ENCODE measurements around the gene ACTR1A.
A peak's percentile ranks its signal among the peaks of the same experiment; 100 is the strongest.

Gene ACTR1A

DNA sequence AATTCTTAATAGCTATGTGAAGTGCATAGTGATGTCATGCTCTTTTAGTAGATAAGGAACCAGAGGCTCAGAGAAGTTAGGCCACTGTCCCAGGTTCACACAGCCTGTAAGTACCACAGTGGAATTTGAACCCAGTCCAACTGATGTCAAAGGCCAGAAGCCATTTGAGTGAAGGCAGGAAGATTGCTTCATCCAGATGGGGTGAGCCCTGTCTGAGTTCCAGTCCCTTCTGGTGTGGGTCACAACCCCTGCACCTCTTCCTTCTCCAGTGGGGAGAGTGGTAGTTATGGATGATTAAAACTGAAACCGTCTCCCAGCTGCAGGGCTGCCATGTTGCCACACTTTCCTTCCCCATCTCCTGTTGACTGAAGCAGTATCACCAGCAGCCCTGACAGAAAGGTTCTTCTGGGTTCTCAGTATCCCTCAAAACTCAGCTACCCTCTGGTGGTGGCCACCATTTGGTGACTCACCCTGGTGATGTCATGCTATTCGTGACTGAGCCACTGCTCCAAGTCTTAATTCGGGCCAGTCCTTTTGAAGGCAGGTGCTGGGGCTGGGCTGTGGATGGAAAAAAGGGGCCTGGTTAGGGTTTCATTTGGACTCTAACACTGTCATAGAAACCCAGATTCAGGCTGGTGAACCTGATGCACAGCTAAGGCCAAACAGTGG, 49.7 kb downstream of the ACTR1A start:
- no peak for DNase-seq

DNA sequence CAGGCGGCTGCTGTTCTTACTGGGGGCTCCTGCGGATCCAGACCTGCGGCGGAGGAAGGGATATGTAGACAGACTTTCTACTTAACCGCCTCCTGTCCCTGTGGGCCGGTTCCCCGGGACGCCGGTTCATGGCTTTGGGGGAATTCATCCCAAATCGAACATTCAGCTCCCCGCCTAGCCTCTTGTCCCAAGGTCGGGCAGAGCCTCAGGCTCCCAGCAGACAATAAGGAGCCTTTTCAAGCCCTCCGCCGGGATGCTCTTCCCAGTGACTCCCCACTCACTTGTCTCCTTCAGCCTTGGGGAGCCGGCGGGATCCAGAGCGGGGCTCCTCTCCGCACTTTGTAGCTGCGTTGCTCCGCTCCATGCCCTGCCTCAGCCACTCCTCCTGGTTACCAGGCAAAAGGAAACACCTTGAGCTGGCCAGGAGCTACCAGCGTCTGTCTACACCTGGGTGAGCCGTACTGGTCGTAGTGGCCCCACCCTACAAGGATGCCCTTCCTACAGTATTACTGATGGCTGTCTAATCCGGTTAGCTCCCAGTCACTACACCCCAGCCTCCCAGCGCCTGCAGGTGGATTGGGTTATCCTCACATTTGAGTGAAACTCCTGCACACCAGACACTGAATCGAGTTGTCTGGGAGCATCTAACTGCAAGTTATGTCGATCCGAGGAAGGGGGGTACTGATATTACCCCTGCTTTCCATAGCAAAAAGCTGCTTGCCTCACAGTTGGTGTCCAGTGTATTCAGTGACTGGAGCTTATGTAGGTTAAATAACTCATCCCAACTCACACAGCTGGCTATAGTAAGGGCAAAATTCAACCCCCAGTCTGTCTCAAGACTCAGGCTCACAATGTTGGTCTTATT, 51.2 kb downstream of the ACTR1A start, which contains the start of gene C10orf95:
TSS of gene C10orf95 (minus strand) at position 439 of the 865 bp plus-strand sequence. CDS start 450 bp downstream, outside the sequence.
- DNase-seq = peak; percentile 8 to 45 (median 33)

DNA sequence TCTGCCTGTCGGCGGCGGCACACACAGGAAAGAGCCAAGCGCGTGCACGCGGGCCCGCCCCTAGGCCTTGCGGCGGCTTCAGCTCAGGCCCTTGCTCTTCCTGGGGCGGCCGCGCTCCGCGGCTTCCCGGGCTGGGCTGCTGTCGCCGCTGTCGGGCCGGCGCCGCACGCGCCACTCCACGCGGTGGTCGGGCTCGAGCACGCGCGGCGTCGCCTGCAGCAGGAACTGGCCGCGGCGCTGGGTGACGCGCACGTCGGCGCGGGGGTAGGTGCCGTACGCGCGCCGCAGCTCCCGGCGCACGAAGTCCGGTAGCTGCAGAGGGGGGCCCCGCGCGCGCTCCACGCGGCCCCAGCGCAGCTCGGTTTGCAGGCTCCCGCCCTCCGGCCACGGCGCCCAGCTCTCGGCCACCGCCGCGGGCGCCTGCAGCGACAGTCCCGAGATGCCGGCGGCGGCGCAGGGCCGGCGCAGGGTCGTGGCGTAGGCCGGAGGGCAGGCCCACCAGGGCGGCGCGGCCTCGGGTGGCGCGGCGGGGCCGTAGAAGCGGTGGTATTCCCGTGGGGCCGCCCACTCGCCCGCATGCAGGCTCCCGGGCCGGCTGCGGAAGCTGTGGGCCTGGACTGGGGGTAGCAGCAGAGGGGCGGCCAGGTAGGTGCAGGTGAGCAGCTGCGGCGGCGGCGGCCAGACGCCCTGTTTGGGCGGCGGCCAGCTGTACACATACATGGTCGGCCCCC, 52.0 kb downstream of the ACTR1A start:
- peak; percentile 81 to 88 (median 87) for DNase-seq

DNA sequence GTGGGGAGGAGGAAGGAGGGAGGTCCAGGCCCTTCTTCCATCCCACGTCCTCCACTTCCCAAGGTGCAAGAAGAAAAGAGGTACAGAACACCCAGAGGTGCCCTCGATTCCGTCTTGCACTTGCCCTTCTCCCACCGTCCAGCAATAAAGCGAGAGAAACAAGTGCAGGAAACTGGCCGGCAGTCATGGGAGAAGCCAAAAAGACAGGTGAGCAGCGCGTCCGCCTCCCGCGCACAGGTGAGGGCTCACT, 52.5 kb downstream of the ACTR1A start:
- no peak for DNase-seq

DNA sequence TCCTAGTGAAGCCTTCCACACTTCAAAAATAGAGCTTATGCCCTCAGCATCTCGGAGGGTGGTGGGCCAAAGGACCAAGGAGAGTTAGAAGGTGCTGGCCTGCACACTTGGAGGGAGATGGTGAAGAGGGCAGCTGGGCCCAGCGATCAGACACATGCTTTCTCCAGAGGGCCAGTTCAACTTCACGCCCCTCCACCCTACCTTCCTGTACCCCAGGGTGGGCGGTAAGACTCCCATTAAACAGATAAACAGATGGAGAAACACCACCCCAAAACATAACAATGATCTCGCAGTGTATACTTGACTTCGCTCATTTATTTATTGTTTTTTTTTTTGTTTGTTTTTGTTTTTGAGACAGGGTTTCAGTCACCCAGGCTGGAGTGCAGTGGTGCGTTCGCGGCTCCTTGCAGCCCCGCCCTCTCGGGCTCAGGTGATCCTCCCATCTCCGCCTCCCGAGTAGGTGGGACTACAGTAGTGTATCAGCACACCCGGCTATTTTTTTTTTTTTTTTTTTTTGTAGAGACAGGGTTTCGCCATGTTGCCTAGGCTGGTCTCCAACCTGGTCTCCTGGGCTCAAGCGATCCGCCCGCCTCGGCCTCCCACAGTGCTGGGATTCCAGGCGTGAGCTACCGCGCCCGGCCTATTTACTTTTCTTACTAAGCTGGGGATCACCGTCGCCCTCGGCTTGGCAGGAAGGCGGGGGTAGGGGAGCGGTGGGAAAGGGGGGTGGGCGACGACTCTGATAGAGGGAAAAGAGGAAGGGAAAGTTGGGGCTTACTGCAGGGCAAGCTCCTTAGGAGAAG, 53.0 kb downstream of the ACTR1A start:
- DNase-seq = peak; percentile 68 to 83 (median 79)

DNA sequence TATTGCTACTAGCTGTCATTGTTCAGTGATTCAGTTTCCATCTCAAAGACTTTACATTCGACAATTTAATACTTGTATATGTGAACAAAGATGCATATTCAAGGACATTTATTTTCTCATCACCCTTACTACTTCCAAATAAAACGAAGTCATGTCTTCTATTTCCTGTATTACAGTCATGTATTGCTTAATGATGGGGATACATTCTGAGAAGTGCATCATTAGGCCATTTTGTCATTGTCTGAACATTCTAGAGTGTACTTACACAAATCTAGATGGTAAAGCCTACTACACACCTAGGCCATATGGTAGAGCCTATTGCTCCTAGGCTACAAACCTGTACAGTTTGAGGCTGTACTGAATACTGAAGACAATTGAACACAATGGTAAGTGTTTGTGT, 57.7 kb downstream of the ACTR1A start:
- DNase-seq = no peak

DNA sequence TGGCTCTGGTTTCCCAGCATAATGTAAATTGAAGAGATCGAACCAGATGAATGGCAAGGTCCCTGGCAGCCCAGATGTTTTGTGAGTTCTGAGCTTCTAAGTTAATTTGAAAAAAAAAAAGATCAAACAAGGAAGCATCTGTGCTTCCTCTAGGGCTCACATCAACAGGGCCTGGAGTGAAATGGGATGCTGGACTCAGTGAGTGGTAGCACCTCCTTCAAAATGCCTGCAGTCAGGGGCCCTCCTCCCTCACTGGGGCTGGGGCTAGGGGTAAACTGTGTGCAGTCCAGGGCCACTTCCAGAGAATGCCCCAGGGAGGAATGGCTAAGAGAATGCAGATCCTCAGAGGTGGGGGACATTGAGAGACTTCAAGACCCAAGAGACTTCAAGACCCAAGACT, 64.1 kb downstream of the ACTR1A start:
- no peak for DNase-seq

DNA sequence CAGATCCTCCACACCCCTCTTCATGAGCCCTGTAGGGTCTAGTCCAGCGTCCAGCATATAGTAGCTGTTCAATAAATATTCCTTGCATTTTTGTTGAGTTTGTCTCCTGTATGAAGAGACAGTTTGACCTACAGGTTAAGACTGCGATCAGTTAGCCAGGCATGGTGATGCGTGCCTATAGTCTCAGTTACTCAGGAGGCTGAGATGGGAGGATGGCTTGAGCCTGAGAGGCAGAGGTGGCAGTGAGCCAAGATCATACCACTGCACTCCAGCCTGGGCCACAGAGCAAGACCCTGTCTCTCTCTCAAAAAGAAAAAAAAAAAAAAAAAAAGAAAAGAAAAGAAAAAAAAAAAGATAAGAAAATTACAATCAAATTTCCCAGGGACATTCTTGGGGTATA, 65.0 kb downstream of the ACTR1A start:
- DNase-seq = no peak

DNA sequence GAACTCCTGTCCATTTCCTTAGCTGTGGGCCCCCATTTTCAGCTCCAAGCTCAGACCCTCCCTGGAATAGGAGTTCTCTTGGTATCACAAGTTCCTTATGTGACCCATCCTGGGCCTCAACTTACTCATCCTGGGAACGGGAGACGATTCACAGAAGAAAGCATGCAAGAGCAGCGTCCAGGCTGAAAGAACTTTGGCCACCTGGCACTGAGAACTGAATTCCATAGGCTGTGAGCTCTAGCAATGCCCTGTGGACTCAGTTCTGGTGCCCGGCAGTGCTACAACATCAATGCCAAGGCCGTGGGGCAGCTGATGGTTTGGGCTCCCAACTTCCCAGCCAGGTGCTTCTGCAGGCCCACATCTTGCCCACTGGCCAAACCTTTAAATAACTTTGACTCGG, 66.2 kb downstream of the ACTR1A start:
- DNase-seq = no peak

DNA sequence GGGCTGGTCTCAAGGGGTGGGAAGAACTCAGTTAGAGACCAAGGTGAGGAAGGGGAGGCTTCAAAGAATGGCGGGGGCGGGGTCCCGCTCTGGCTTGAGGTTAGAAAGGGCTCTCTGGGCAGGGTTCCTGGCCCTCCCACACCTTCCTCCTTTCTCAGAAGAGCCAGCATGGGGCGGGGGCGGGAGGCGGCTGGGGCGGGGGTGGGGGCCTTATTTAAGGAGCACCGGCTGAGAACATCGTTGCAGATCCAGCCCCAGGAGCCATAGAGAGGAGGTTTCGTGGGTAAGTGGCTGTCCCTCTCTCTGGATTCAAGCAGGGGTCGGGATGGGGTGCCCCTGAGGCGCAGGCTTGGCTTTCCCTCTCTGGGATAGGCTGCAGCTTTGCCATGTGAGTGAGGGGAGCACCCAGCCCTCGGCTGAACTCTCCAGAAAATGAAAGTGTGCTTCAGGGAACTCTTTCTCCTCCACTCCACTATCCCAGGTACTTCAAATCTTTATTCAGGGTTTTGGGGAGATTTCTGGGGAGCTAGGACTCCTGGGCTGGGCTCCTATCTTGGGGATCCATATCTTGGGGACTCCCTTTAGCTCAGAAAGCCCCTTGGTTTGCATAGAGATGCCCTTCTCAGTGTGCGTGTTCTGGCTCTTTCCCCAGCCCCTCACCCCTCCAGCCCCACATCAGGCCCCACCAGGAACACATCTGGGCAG, 66.8 kb downstream of the ACTR1A start:
- no peak for DNase-seq

DNA sequence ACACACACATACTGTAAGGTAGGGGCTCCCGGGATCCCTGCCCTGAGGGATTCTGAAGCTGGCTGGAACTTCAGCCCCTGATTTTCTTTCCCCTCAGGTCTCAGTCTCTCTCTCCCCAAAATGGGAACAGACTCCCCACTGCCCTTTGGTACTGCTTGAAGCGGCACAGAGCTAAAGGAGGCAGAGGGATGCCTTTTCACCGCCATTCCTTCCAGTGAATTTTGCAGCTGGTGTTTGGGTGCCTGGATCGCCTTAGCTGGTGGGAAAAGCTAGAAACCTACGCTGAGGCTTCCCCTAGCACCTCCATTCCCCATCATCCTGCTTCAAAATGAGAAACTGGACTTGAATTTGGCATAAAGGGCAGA, 67.4 kb downstream of the ACTR1A start:
- no peak for DNase-seq

DNA sequence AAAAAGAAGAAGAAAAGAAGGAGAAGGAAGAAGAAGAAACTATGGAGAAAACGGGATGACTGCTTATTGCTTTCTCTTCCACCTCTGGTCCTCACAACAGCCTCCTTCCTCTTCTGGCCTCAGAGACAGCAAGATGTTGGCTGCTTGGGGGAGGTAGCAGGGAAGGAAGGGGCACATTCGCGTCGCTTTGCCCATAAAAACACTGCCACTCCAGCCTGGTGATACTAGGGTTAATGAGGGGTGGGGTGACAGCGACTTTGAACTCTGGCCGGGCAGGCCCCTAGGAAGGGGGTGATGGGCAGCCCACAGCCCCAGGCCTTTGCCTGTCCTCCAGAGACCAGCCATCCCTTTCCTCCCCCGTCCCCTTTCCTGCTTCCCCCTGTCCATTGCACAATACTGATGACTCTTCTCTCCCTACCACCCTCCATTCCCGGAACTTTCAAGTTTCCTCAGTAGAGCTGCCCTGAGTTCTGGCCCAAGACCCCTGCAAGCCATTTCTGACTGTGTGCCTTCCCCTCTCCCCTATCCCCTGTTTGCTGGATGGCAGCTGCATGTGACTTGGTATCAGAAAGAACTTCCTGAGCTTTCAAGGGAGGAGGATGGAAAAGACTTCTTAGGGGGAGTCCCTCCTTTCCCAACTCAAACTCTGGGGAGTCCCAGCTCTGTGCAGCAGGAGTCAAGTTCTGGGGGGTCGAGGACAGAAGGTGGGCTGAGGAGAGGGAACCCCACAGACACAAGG, 67.9 kb downstream of the ACTR1A start:
- DNase-seq = no peak

DNA sequence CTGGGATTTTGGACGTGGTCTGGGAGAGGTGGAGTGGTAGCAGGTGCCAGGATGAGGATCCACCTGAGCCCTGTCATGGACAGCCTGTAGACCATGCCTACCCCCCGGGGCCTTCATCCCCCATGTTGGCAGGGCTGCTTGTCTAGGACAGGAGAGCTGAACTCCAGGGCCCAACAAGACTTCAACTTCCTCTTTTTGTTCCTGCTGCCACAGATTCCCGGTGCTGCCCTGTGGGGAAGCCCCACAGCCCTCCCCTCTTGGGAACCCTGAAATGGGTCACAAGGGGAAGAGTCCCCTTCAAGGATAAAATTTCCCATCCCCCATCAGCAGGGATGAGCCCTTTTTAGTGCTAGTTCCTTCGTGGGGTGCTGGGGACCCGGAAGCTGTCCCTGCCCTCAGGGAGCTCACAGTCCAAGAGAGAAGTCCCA, 68.9 kb downstream of the ACTR1A start:
- DNase-seq = no peak

DNA sequence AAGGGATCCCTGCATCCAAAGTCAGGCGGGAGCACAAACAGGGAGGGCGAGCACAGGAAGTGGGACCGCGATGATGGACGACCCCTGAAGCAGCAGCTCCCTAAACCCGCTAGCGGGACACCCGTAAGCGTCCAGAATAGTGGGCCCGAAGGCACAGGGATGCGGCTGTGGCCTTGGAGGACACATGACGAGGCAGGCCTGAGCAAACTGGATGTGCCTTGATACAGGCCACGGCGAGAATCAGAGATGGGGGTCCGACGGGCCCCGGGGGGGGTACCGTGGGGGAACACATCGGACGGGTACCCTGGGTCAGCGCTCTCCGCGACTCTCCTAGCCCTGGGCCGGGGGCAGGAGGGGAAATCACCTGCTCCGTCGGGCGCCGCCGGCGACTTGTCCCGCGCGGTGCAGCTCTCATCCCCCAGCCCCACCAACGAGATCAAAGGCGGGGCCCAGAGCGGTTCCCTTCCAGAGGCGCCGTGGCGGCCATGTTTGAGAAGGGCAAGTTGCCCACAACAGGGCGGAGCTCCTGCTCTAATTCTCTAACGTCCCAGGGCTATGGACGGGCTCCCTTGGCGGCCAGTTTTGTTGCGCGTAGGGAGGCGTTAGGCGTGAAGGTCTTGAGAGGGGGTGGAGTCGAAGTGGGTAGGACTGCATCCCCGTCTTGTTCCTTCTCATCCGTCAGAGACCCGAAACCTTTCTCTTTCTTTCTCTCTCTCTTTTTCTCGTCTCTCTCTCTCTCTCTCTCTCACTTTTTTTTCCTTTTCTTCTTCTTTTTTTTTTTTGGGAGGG, 70.2 kb downstream of the ACTR1A start, which contains the start of gene CUEDC2:
TSS of gene CUEDC2 (minus strand) at position 413 of the 789 bp plus-strand sequence. CDS start 7,386 bp downstream, outside the sequence.
- peak; percentile 92 to 95 (median 95) for DNase-seq

DNA sequence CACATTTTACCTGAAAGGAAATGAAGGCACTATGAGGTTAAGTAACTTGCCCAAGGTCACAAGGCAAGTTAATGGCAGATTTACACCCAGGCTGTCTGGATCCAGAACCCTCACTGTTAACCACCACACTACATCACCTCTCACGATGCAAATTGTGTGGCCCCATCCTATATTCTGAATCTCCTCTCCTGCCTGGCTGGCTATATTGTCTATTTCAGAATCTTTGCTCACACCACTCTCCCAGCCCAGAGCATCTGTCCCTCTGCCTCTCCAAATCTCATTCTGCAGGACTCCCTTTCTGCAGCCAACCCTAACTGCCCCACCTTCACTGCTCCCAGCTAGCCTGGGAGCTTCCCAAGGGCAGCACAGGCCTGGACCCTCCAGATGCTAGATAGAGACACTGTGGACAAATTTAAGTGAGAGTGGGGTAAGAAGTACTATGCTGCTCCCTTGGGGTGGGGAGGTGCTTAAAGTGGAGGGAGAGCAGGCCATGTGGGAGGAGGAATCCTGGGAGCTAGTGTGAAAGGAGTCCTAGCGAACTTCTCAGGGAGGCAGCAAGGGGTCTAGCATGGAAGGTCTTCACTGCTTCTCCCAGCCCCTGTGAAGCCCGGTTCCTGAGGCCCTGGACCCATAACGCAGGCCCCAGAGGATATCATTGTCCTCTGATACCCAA, 70.9 kb downstream of the ACTR1A start:
- peak in 1 of 3 experiments; percentile 45 for DNase-seq

DNA sequence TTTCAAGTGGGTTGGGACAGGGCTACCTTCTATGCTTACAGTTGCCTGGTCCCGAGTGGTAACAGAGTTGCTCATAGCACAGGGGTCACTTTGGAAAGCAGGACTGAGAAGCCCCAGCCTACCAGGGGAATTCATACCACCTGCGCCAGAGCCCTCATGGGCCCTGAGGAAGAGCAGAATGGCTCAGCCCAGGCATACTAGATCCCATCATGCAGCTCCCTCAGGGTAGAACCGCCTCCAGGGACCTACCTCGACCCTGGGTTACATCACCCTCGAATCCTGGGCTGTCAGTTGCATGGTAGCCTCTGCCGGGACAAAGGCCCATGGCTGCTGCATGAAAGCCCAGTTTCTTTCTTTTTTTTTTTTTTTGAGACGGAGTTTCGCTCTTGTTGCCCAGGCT, 73.0 kb downstream of the ACTR1A start:
- no peak for DNase-seq
